PC-3 (cell line): Measurements from ENCODE around the gene CCDC13. TPM values are rescaled to one million over a fixed set of nuclear protein-coding genes. Genes with fewer than 3 reads are reported as not detected.

Experiments
- ATAC-seq: fragments of 200-7000 bp; cut with Tn5 transposase; 2 replicates; pipeline ENCODE4 v1.9.1; 2020; ENCODE audit warnings: mild to moderate bottlenecking, moderate library complexity
- BruUV-seq: library from RNA; stranded (reverse); fragments of 400-500 nt; replicated peaks from 2 replicates; lab custom pipeline; 2021; lab: Mats Ljungman, UMichigan
- CTCF ChIA-PET: fragments of 300-600 bp; sonication (Branson Sonifier 250); formaldehyde crosslinking; loops from one replicate; lab custom pipeline; 2022; ENCODE audit warnings: antibody characterized with exemption; lab: Charles Lee
- POLR2A ChIA-PET: fragments of 300-600 bp; sonication (Branson Sonifier 250); formaldehyde crosslinking; loops from one replicate; lab custom pipeline; 2022; ENCODE audit warnings: antibody characterized with exemption; ENCODE audit not compliant: unreplicated experiment; lab: Charles Lee
- DNase-seq: peaks from one replicate; pipeline ENCODE4 v3.0.0-alpha.2; 2015
- H2AFZ ChIP-seq: fragments of 300-600 bp; sonication (generic); 2 replicates; pipeline ENCODE4 v1.6.0; 2016; ENCODE audit warnings: antibody characterized with exemption, low read length
- H3F3A ChIP-seq: fragments of 300-600 bp; sonication (generic); one replicate; pipeline ENCODE4 v1.6.0; 2017; ENCODE audit warnings: antibody characterized with exemption, low read length, control low read depth, mild to moderate bottlenecking; ENCODE audit not compliant: unreplicated experiment
- H3K27ac ChIP-seq: fragments of 300-600 bp; sonication (generic); 2 replicates; pipeline ENCODE4 v1.5.1; 2016; ENCODE audit warnings: mild to moderate bottlenecking, low read length
- H3K27me3 ChIP-seq: fragments of 300-600 bp; sonication (generic); 2 replicates; pipeline ENCODE4 v1.6.1; 2016; ENCODE audit warnings: low read length, mixed read lengths
- H3K36me3 ChIP-seq: fragments of 300-600 bp; sonication (generic); 2 replicates; pipeline ENCODE4 v1.6.1; 2016; ENCODE audit warnings: low read depth, mixed run types, low read length, mixed read lengths
- H3K4me1 ChIP-seq: fragments of 300-600 bp; sonication (generic); 2 replicates; pipeline ENCODE4 v1.5.1; 2016; ENCODE audit warnings: low read length; ENCODE audit not compliant: insufficient read depth
- H3K4me2 ChIP-seq: fragments of 300-600 bp; sonication (generic); 2 replicates; pipeline ENCODE4 v1.6.0; 2016; ENCODE audit warnings: low read length
- H3K4me3 ChIP-seq: fragments of 300-600 bp; sonication (generic); 2 replicates; pipeline ENCODE4 v1.5.1; 2016; ENCODE audit warnings: mild to moderate bottlenecking, low read length, mixed read lengths
- H3K79me2 ChIP-seq: fragments of 300-600 bp; sonication (generic); 2 replicates; pipeline ENCODE4 v1.6.1; 2017; ENCODE audit warnings: low read length, mixed read lengths
- H3K9ac ChIP-seq: fragments of 300-600 bp; sonication (generic); 2 replicates; pipeline ENCODE4 v1.6.0; 2016; ENCODE audit warnings: mild to moderate bottlenecking, low read length
- H3K9me2 ChIP-seq: fragments of 300-600 bp; sonication (generic); replicated peaks from 2 replicates; pipeline ENCODE4 v1.6.1; 2016; ENCODE audit warnings: mixed run types, low read length, mixed read lengths
- H3K9me3 ChIP-seq: fragments of 300-600 bp; sonication (generic); 2 replicates; pipeline ENCODE4 v1.6.1; 2016; ENCODE audit warnings: low read length, mixed read lengths
- H4K20me1 ChIP-seq: fragments of 300-600 bp; sonication (generic); 2 replicates; pipeline ENCODE4 v1.6.1; 2016; ENCODE audit warnings: low read length, mixed read lengths
- EZH2 ChIP-seq: fragments of 300-600 bp; sonication (generic); IDR thresholded peaks from one replicate; pipeline ENCODE4 v1.6.1; 2017; ENCODE audit warnings: antibody characterized with exemption, mild to moderate bottlenecking, low read length; ENCODE audit not compliant: unreplicated experiment
- EZH2phosphoT487 ChIP-seq: fragments of 300-600 bp; sonication (generic); IDR thresholded peaks from 2 replicates; pipeline ENCODE4 v1.6.1; 2018; ENCODE audit warnings: mild to moderate bottlenecking, antibody characterized with exemption, low read length, borderline replicate concordance
- intact Hi-C: fragments of 100-400 bp; cut with micrococcal nuclease; formaldehyde crosslinking; loops from 2 replicates; pipeline ENCODE4 v1.9.0; 2023
- total RNA-seq: library from RNA; depleted of rRNA; stranded (reverse); fragments of >200 nt; gene quantifications from 2 replicates; pipeline ENCODE4 v1.2.3, GENCODE V29; 2014
- TF ChIP-seq, protein P1 (sequence below): fragments of 300-600 bp; sonication (generic); conservative IDR thresholded peaks from 2 replicates; pipeline ENCODE4 v1.5.1; 2017; ENCODE audit warnings: antibody characterized with exemption, low read depth, mild to moderate bottlenecking, low read length

Gene CCDC13
- total RNA-seq, 1 experiment from 2014 or later: 0.47 TPM

DNA sequence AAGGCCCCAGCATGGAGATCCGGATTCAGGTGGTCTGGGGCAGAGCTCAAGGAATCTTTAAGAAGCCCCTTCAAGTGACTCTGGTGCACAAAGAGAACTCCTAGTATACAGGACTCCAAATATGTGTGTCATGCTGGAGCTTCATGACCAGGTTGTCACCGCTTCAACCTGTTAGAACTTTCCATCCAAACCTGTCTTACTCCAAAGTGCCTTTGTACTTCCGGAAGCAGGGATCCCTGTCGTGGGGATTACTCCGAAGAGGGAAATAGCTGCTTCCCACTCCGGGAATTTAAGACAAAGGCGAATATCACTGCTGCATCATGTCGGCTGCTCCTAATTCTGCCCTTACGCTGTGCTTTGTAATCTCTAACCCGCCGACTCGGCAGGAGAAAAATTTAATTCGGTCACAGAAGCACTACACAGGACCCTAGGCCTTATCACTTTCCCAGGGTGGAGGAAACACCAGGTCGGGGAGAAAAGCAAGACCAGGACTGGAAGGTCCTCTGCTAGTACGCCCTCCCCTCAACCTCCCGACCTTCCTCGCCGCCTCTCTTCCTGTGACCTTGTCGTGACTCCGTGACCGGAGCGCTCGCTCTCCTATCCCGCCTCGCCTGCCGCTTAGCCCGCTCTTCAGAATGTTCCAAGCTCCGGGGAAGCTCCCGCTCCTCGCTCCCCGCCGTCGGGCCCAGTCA is 30.5 kb upstream of the CCDC13 start:
- Histone ChIP-seq H3K36me3 (0 out of 2 replicates have a peak, but pooled peaks cover 3% of the 10 kb centered on the region), H4K20me1 (peaks cover 7% of the 10 kb centered on the region; the same call in 1 of the 2 replicates), H3K4me2 (peak overlapping the region; percentile 91), H3K9ac (peak overlapping the region; percentile 99), H3K9me2 (no peaks in the 10 kb centered on the region), H2AFZ (peak overlapping the region; percentile 46; the same call in 1 of the 2 replicates), H3K27ac (peak overlapping the region; percentile 89), H3K9me3 (no peaks in the 10 kb centered on the region), H3F3A (no peaks in the 10 kb centered on the region), H3K79me2 (peaks cover 51% of the 10 kb centered on the region), H3K27me3 (no peaks in the 10 kb centered on the region), H3K4me3 (peak overlapping the region; percentile 97), H3K4me1 (peaks cover 34% of the 10 kb centered on the region)
- intact Hi-C loops: loop anchor here (1.0 kb wide), 4 partner anchors 12 to 26 kb away; no protein-coding TSS in a partner anchor
- ChIA-PET POLR2A (interaction anchor here (0.6 to 1.3 kb wide), 4 partner anchors 11 to 36 kb away, joined by 3 to 17 read pairs (median 9); no protein-coding TSS in a partner anchor), CTCF (interaction anchor here (1.1 kb wide), 1 partner anchor 24 kb away, joined by 3 read pairs; no protein-coding TSS in a partner anchor)
- DNase-seq: peak; percentile 40
- TSS peak; percentile 42 for BruUV-seq
- no peak for TF ChIP-seq EZH2
- no peak for TF ChIP-seq EZH2phosphoT487
- TF ChIP-seq, protein P1, sequence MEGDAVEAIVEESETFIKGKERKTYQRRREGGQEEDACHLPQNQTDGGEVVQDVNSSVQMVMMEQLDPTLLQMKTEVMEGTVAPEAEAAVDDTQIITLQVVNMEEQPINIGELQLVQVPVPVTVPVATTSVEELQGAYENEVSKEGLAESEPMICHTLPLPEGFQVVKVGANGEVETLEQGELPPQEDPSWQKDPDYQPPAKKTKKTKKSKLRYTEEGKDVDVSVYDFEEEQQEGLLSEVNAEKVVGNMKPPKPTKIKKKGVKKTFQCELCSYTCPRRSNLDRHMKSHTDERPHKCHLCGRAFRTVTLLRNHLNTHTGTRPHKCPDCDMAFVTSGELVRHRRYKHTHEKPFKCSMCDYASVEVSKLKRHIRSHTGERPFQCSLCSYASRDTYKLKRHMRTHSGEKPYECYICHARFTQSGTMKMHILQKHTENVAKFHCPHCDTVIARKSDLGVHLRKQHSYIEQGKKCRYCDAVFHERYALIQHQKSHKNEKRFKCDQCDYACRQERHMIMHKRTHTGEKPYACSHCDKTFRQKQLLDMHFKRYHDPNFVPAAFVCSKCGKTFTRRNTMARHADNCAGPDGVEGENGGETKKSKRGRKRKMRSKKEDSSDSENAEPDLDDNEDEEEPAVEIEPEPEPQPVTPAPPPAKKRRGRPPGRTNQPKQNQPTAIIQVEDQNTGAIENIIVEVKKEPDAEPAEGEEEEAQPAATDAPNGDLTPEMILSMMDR: no peak
- peak; percentile 16 for ATAC-seq

DNA sequence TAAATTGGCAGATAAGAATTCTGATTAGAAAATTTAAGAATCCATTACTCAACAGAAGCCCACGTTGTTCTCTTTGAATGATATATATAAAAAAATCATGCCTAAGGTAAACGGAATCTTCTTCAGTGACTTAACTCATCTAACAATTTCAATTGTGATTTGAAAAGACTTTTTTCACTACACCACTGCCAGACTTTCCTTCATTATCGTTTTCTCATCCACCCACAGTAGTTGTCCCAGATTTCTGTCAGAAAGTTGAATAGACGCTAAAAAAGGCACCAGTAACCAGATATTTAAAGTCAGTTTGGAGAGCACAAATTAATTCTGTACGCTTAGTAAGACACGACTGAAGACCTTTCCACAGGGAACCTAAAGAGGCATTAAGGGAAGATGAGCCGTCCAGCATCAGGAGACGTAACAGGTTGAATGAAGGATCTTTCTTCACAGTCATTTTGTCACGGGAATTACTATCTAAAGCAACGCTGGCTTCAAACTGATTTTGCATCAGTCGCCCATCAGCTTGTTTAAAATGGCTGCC is 29.9 kb upstream of the CCDC13 start:
- no TSS peak for BruUV-seq
- CTCF ChIA-PET: interaction anchor here (1.1 kb wide), 1 partner anchor 23 kb away, joined by 3 read pairs; no protein-coding TSS in a partner anchor
- H3K9me2 ChIP-seq: no peaks in the 10 kb centered on the region
- peak overlapping the region; percentile 97 for H3K4me3 ChIP-seq
- H3K27me3 ChIP-seq: no peaks in the 10 kb centered on the region
- peaks cover 7% of the 10 kb centered on the region; the same call in 1 of the 2 replicates for H4K20me1 ChIP-seq
- H3K4me2 ChIP-seq: peak overlapping the region; percentile 91
- H3K4me1 ChIP-seq: peaks cover 32% of the 10 kb centered on the region
- peak overlapping the region; percentile 99 for H3K9ac ChIP-seq
- no peak for ATAC-seq
- H3K36me3 ChIP-seq: 0 out of 2 replicates have a peak, but pooled peaks cover 3% of the 10 kb centered on the region
- no peak overlapping the region for H2AFZ ChIP-seq
- peaks cover 51% of the 10 kb centered on the region for H3K79me2 ChIP-seq
- TF ChIP-seq, protein P1: no peak
- TF ChIP-seq EZH2: no peak
- no peaks in the 10 kb centered on the region for H3F3A ChIP-seq
- peak overlapping the region; percentile 89 for H3K27ac ChIP-seq
- POLR2A ChIA-PET: interaction anchor here (0.6 to 1.3 kb wide), 3 partner anchors 10 to 26 kb away, joined by 9 to 17 read pairs (median 9); no protein-coding TSS in a partner anchor
- intact Hi-C loops: no loop called here
- H3K9me3 ChIP-seq: no peaks in the 10 kb centered on the region
- DNase-seq: no peak
